Mucosa of stomach (tissue), 1 donor: Measurements from ENCODE around the gene LAGE3.

Experiments used
- H3K27me3 ChIP-seq: one replicate; pipeline ENCODE4 v1.7.0; 2013; ENCODE audit warnings: mild to moderate bottlenecking, low read length; ENCODE audit not compliant: control insufficient read depth, insufficient read depth
- H3K36me3 ChIP-seq: one replicate; pipeline ENCODE4 v1.7.0; 2013; ENCODE audit warnings: low read length; ENCODE audit not compliant: control insufficient read depth, insufficient read depth
- H3K4me1 ChIP-seq: one replicate; pipeline ENCODE4 v1.7.0; 2013; ENCODE audit warnings: mild to moderate bottlenecking, low read length; ENCODE audit not compliant: control insufficient read depth, insufficient read depth
- H3K4me3 ChIP-seq: one replicate; pipeline ENCODE4 v1.7.0; 2013; ENCODE audit warnings: low read length
- H3K9ac ChIP-seq: one replicate; pipeline ENCODE4 v1.7.0; 2013; ENCODE audit warnings: mild to moderate bottlenecking, low read length, moderate library complexity
- H3K9me3 ChIP-seq: one replicate; pipeline ENCODE4 v1.7.0; 2013; ENCODE audit warnings: mild to moderate bottlenecking, low read length, moderate library complexity; ENCODE audit not compliant: control insufficient read depth
- donor health status: Pancreatic carcinoma.

Gene LAGE3

DNA sequence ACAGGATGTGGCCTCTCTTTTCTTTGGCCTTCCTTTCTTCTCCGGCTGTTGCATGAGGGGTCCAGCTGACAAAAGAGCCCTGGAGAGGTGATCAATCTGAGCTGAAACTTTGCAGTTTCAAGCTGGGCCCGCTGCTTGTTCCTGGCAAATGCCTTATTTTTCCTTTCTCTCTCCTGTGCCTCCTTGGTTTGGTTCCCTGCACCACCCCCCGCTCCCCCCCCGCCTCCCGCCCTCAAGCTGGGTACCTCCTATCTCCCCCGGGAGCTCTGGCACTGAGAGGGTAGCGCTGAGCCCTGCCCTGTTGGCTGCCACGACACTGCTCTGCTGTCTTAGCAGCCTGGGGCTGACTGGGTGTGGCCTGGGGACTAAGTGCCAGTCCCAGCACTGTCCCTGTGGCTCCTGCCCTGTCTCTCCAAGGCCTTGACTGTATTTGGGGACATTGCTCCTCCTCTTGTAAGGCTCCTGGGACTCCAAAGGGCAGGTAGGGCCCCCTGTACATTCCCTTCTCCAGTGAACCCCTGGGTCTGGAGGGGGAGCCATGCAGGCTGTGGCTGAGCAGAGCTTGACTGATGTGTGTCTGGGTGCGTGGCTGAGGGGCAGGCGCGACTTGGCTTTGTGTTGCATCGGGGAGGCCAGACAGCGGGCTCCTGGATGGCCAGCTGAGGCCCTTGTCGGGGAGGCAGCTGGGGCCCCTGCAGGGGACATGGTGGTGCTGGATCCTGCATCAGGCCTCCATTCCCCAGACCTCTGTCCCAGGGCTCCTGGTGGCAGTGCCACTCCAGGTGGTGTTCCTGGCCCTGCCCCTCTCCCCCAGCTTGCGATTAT is 19.9 kb downstream of the LAGE3 start:
- Histone ChIP-seq H3K36me3 (no peaks in the 10 kb centered on the region), H3K4me3 (no peak overlapping the region), H3K4me1 (peaks cover 4% of the 10 kb centered on the region), H3K27me3 (no peaks in the 10 kb centered on the region), H3K9ac (peak overlapping the region; percentile 55), H3K9me3 (no peaks in the 10 kb centered on the region)

DNA sequence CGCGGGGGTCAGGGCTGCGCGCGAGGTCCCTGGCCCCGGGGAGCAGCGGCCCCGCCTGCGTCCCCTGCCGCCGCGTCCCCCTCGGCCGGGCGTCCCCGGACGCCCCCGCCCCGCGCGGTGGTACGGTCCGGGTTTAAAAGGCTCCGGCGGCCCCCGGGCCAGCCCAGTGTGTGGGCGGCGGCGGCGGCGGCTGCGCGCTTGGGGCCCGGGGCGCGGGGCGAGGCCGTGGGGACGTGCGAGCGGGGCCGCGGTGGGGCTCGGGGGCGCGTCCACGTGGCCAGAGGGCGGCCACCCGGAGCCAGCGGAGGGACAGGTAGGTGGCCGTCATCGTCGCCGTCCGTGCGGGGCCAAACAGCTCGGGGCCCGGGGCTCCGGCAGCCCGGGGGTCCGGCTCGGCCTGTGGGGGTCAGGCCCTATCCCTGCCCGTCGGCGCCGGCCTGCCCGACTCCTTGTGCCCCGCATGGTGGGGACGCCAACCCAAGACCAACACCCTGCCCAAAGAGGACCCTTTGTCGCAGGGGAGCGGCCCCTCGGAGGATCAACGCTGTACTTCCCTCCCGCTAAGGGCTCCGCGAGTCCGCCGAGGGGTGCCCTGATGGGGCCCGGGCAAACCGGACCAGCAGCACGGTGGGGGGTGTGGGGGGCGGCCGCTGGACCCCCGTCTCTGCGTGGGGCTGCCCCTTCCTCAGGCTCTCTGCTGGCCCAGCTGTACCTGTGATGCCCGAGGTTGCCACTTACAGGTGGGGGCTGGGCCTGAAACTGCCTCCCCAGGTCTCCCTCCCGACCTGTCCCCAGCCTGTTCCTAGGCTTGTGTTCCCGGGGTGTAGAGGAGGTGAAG is 20.7 kb downstream of the LAGE3 start, which contains the start of gene PLXNA3:
Gene PLXNA3, plus strand, starts transcription at position 166 of the 838 bp plus-strand sequence. CDS start 1,903 bp downstream, outside the sequence.
- Histone ChIP-seq H3K4me3 (no peak within 1 kb of the TSS), H3K9me3 (no peaks in the 10 kb centered on the region), H3K4me1 (peaks cover 4% of the 10 kb centered on the region), H3K36me3 (no peaks in the 10 kb centered on the region), H3K27me3 (no peaks in the 10 kb centered on the region), H3K9ac (peak within 1 kb of the TSS; percentile 55)

DNA sequence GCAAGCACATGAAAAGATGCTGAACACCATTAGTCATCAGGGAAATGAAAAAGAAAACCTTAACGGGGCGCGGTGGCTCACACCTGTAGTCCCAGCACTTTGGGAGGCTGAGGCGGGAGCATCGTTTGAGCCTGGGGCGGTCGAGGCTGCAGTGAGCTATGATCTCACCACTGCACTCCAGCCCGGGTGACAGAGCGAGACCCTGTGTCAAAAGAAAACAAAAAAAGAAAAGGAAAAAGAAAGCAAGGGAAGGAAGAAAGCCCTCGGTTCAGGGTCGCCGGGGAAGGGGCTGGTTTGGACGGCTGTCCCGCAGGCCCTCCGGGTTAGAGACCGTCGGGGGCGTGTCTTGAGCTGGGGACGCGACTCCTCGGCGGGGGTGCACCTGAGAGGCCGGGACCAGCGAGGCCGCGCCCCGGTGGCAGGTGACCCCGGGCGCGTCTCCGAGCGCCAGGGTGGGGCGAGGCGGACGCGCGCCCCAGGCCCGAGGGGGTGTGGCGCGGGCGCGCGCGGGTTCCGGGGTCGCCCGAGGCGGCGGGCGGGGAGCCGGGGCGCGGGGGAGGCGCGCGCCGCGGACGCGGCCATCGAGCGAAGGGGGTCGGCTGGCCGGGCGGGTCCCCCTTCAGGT is 21.5 kb downstream of the LAGE3 start:
- H3K9ac ChIP-seq: no peak overlapping the region
- H3K36me3 ChIP-seq: no peaks in the 10 kb centered on the region
- no peak overlapping the region for H3K4me3 ChIP-seq
- H3K9me3 ChIP-seq: no peaks in the 10 kb centered on the region
- H3K4me1 ChIP-seq: peaks cover 4% of the 10 kb centered on the region
- H3K27me3 ChIP-seq: no peaks in the 10 kb centered on the region

DNA sequence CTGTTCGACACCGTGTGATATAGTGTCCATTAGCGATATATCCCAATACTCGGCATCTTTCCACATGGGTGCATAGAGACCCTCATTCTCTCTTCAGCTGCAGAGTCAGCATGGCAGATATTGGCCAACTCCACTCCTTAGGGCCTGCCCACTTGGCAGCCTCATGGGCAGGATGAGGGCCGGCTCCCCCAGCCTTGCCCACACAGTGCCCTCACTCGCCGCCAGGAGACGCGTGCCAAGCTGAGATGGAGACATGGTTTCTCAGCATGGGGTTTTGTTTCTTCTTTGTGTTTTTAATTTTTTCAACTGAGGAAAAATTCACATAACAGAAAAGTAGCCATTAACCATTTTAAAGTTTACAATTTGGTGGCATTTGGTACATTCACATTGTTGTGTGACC is 26.3 kb downstream of the LAGE3 start:
- Histone ChIP-seq H3K4me3 (no peak overlapping the region), H3K4me1 (no peaks in the 10 kb centered on the region), H3K9me3 (no peaks in the 10 kb centered on the region), H3K36me3 (no peaks in the 10 kb centered on the region), H3K9ac (no peak overlapping the region), H3K27me3 (no peaks in the 10 kb centered on the region)

DNA sequence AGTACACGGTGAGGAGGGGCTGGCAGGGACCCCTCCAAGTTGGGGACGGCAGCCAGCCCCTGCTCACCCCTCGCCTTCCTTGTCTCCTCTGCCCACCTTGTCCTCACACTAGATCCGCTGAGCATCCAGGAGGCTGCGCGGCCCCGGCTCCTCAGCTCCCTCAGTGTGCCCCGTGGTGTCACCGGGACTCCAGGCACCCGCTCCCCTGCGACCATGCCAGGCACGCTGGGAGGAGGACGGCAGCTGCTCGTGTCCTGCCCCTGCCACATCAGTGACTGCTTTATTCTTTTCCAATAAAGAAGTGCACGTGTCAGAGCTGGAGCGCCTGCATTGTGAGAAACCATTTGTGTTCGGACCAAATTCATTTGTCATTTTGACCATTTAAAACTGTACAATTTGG is 28.8 kb downstream of the LAGE3 start:
- Histone ChIP-seq H3K9ac (no peak overlapping the region), H3K9me3 (no peaks in the 10 kb centered on the region), H3K36me3 (no peaks in the 10 kb centered on the region), H3K27me3 (no peaks in the 10 kb centered on the region), H3K4me1 (no peaks in the 10 kb centered on the region), H3K4me3 (no peak overlapping the region)

DNA sequence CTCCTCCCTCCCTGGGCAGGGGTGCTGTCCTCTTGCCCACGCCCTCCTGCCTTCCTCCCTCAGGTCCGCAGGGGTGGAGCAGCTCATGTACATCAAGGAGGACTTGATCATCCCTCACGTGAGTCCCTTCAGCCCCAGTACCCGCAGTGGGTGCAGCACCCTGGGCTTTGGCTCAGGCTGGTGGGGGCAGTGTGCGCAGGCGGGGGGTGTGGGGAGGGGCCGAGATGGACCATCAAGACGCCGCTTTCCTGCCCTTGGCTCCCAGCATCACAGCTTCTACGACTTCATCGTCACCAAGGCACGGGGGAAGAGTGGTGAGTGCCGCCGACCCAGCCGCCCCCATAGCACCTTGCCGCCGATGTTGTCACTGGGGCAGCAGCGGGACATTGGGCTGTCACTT is 29.5 kb downstream of the LAGE3 start:
- peaks cover 7% of the 10 kb centered on the region for H3K4me1 ChIP-seq
- no peaks in the 10 kb centered on the region for H3K27me3 ChIP-seq
- no peaks in the 10 kb centered on the region for H3K9me3 ChIP-seq
- H3K4me3 ChIP-seq: no peak overlapping the region
- H3K9ac ChIP-seq: no peak overlapping the region
- no peaks in the 10 kb centered on the region for H3K36me3 ChIP-seq

DNA sequence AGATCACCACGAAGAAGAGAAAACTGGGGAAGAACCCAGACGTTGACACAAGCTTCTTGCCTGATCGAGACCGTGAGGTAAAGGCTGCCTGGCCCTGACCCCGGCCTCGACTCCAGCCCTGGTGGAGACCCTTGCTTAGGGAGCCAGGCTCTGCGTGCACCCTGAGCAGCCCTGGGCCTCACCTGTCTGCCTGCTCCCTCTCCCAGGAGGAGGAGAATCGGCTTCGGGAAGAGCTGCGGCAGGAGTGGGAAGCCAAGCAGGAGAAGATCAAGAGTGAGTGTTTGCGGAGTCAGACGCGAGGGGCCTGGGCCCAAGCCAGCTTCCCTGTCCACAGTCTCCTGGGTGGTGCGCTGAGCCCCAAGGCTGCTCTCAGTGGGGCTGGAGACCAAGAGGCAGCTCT is 30.6 kb downstream of the LAGE3 start:
- H3K36me3 ChIP-seq: no peaks in the 10 kb centered on the region
- no peak overlapping the region for H3K9ac ChIP-seq
- H3K4me3 ChIP-seq: no peak overlapping the region
- H3K9me3 ChIP-seq: no peaks in the 10 kb centered on the region
- H3K4me1 ChIP-seq: peaks cover 7% of the 10 kb centered on the region
- H3K27me3 ChIP-seq: no peaks in the 10 kb centered on the region

DNA sequence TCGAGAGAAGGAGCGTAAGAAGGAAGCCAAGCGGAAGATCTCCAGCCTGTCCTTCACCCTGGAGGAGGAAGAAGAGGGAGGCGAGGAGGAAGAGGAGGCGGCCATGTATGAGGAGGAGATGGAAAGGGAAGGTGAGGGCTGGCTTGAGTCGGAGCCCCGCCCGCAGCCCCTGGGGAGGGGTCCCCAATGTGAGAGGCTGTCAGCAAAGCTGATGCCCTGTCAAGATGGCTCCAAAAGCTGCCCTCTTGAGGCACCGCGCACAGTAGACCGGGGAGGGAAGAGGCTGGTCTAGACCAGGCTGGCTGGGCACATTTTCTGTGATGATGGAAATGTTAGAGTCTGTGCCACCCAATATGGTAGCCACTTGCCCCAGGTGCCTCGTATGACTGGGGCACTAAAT is 32.7 kb downstream of the LAGE3 start:
- Histone ChIP-seq H3K4me3 (no peak overlapping the region), H3K9me3 (no peaks in the 10 kb centered on the region), H3K4me1 (peaks cover 7% of the 10 kb centered on the region), H3K27me3 (no peaks in the 10 kb centered on the region), H3K9ac (no peak overlapping the region), H3K36me3 (no peaks in the 10 kb centered on the region)

DNA sequence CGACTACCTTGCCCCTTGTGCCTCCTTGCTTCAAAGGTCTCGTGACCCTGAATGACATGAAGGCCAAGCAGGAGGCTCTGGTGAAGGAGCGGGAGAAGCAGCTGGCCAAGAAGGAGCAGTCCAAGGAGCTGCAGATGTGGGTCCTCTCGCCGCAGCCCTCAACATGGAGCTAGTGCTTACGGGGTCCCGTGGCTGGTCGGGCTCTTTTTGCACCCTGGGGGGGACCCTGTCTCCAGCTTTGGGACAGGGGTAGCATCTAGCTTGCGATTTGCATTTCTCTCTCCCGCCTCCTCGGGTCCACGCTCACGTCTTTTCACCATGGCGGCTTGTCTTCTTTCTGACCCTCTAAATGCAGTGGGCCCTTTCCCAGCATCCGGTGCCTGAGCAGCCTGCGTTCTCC is 33.3 kb downstream of the LAGE3 start:
- no peak overlapping the region for H3K9ac ChIP-seq
- no peaks in the 10 kb centered on the region for H3K36me3 ChIP-seq
- peaks cover 7% of the 10 kb centered on the region for H3K4me1 ChIP-seq
- H3K27me3 ChIP-seq: no peaks in the 10 kb centered on the region
- H3K9me3 ChIP-seq: no peaks in the 10 kb centered on the region
- no peak overlapping the region for H3K4me3 ChIP-seq

DNA sequence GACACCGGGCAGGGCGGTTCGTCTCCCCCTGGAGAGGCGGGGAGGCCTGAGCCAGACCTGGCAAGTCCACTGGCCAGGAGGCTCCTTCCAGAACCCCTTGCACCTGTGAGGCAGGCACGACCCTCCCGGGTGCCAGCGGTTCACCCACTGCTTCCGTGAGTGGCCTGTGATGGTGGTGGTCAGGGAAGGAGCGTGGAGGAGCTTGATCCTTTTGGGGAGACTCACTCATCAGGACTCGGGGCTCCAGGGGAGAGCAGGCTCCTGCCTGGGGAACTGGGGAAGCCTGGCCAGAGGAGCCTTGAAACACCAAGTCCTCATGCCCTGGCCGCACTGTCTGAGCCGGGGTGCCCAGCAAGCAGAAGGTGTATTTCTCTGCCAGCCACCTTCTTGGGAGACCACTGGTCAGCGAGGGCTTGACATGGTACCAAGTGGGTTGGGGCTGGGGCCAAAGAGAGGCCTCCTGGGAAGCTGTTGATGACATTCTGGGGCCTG is 34.3 kb downstream of the LAGE3 start:
- H3K36me3 ChIP-seq: no peaks in the 10 kb centered on the region
- peak overlapping the region; percentile 75 for H3K9ac ChIP-seq
- peaks cover 7% of the 10 kb centered on the region for H3K4me1 ChIP-seq
- H3K9me3 ChIP-seq: no peaks in the 10 kb centered on the region
- H3K27me3 ChIP-seq: no peaks in the 10 kb centered on the region
- peak overlapping the region; percentile 25 for H3K4me3 ChIP-seq

DNA sequence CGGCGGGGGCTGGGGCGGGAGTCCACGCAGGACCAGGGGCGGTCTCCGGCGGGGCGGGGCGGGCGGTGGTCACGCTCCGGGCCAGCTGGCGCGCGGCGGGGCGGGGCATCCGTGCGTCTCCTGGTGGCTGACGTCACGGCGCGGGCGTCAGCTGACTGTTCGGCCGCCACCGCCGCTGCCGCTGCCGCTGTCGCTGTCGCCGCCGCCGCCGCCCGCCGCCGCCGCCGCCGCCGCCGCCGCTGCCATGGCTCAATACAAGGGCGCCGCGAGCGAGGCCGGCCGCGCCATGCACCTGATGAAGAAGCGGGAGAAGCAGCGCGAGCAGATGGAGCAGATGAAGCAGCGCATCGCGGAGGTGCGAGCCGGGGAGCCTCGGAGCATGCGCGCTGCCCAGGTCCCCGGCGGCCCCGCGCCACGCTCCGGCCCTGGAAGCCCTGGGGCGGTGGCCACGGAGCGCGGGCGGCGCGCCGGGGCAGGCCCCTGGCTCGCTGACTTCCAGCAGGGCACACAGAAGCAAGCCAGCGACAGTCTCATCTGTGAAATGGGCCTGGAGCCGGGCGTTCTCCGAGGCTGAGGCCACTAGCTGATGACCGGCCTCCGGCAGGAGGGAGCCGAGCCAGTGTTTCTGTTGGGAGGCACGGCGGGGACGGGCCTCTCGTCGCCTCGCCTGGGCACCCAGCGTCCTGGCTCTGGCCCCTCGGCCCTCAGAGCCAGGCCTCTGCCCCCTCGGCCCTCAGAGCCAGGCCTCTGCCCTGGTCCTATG is 34.9 kb downstream of the LAGE3 start, which contains the start of gene FAM50A:
Gene FAM50A, plus strand, starts transcription at position 150 of the 763 bp plus-strand sequence. Its CDS starts 95 bp downstream, at position 245.
- no peaks in the 10 kb centered on the region for H3K27me3 ChIP-seq
- H3K4me3 ChIP-seq: peak within 1 kb of the TSS; percentile 25
- H3K9ac ChIP-seq: peak within 1 kb of the TSS; percentile 75
- no peaks in the 10 kb centered on the region for H3K36me3 ChIP-seq
- peaks cover 7% of the 10 kb centered on the region for H3K4me1 ChIP-seq
- no peaks in the 10 kb centered on the region for H3K9me3 ChIP-seq
